Astrocyte (in vitro differentiated cells and primary cell): ENCODE data around the gene FAM53A. TPM values are rescaled to one million over a fixed set of nuclear protein-coding genes. Genes with fewer than 3 reads are reported as not detected.

Experiments
- DNase-seq: peaks from one replicate; pipeline ENCODE4 v3.0.0-alpha.2; 2010; ENCODE audit warnings: low read depth
- FAIRE-seq: peaks from 2 replicates; lab custom pipeline; 2011; peaks lifted over from hg19 to GRCh38; lab: Jason Lieb, UNC
- H2AFZ ChIP-seq: 2 replicates; pipeline ENCODE4 v1.6.0; 2012; ENCODE audit warnings: low read depth, low read length, inconsistent platforms
- H3K27ac ChIP-seq: 2 replicates; pipeline ENCODE4 v1.5.1; 2011; ENCODE audit warnings: low read depth, low read length, inconsistent platforms
- H3K27me3 ChIP-seq: 2 replicates; pipeline ENCODE4 v1.6.0; 2011; ENCODE audit warnings: low read length, inconsistent platforms; ENCODE audit not compliant: insufficient read depth
- H3K36me3 ChIP-seq: 2 replicates; pipeline ENCODE4 v1.5.1; 2011; ENCODE audit warnings: low read length, inconsistent platforms; ENCODE audit not compliant: insufficient read depth
- H3K4me1 ChIP-seq: 2 replicates; pipeline ENCODE4 v1.5.1; 2011; ENCODE audit warnings: low read length, inconsistent platforms; ENCODE audit not compliant: insufficient read depth
- H3K4me2 ChIP-seq: 2 replicates; pipeline ENCODE4 v1.6.0; 2012; ENCODE audit warnings: low read length, inconsistent platforms
- H3K4me3 ChIP-seq: 2 replicates; pipeline ENCODE4 v1.5.1; 2011; ENCODE audit warnings: low read depth, mild to moderate bottlenecking, low read length, inconsistent platforms; ENCODE audit not compliant: insufficient read depth
- H3K79me2 ChIP-seq: 2 replicates; pipeline ENCODE4 v1.6.0; 2012; ENCODE audit warnings: mild to moderate bottlenecking, low read length, inconsistent platforms; ENCODE audit not compliant: insufficient read depth
- H3K9ac ChIP-seq: 2 replicates; pipeline ENCODE4 v1.6.0; 2012; ENCODE audit warnings: mild to moderate bottlenecking, low read length, inconsistent platforms
- H3K9me3 ChIP-seq: 2 replicates; pipeline ENCODE4 v1.5.1; 2012; ENCODE audit warnings: low read depth, mild to moderate bottlenecking, low read length, inconsistent platforms; ENCODE audit not compliant: insufficient read depth
- H4K20me1 ChIP-seq: 2 replicates; pipeline ENCODE4 v1.6.0; 2012; ENCODE audit warnings: low read length, inconsistent platforms; ENCODE audit not compliant: insufficient read depth
- H3K27ac Mint-ChIP-seq: one replicate; pipeline ENCODE4 v1.8.0; 2021; ENCODE audit warnings: mild to moderate bottlenecking, mixed read lengths; ENCODE audit not compliant: unreplicated experiment
- H3K27me3 Mint-ChIP-seq: one replicate; pipeline ENCODE4 v1.8.0; 2021; ENCODE audit warnings: low read depth, mixed read lengths; ENCODE audit not compliant: unreplicated experiment
- H3K36me3 Mint-ChIP-seq: one replicate; pipeline ENCODE4 v1.8.0; 2021; ENCODE audit warnings: low read depth, mixed read lengths; ENCODE audit not compliant: unreplicated experiment
- H3K4me1 Mint-ChIP-seq: one replicate; pipeline ENCODE4 v1.8.0; 2021; ENCODE audit warnings: low read depth, mixed read lengths; ENCODE audit not compliant: unreplicated experiment
- H3K4me3 Mint-ChIP-seq: one replicate; pipeline ENCODE4 v1.8.0; 2021; ENCODE audit warnings: mild to moderate bottlenecking, moderate library complexity, mixed read lengths; ENCODE audit not compliant: unreplicated experiment
- H3K9me3 Mint-ChIP-seq: one replicate; pipeline ENCODE4 v1.8.0; 2021; ENCODE audit warnings: mild to moderate bottlenecking, mixed read lengths; ENCODE audit not compliant: unreplicated experiment
- CTCF ChIP-seq: IDR thresholded peaks from 2 replicates; pipeline ENCODE4 v1.5.1; 2011; ENCODE audit warnings: low read depth, mild to moderate bottlenecking, inconsistent platforms, low read length, moderate library complexity; ENCODE audit not compliant: insufficient read depth
- EZH2 ChIP-seq: IDR thresholded peaks from 2 replicates; pipeline ENCODE4 v1.6.1; 2012; ENCODE audit warnings: mild to moderate bottlenecking, low read length, inconsistent platforms; ENCODE audit not compliant: insufficient read depth
- total RNA-seq: library from RNA; stranded (reverse); gene quantifications from 2 replicates; pipeline ENCODE4 v1.2.1, GENCODE V29; 2021

FAM53A gene
- total RNA-seq, 1 donor from 2014 or later: 2.1 TPM

GRCh38 chr4:1656132-1656531, 28.0 kb downstream of the FAM53A start:
- H3K79me2 ChIP-seq: no peaks in the 10 kb centered on the region
- DNase-seq (no peak), FAIRE-seq (no peak)
- H3K36me3 ChIP-seq: no peaks in the 10 kb centered on the region
- peaks cover 2% of the 10 kb centered on the region for H3K36me3 Mint-ChIP-seq
- H3K4me3 ChIP-seq: no peak overlapping the region
- H4K20me1 ChIP-seq: peaks cover 12% of the 10 kb centered on the region
- TF ChIP-seq CTCF: no peak
- no peaks in the 10 kb centered on the region for H3K4me1 ChIP-seq
- no peak overlapping the region for H2AFZ ChIP-seq
- H3K9me3 ChIP-seq: peaks cover 6% of the 10 kb centered on the region
- H3K27me3 Mint-ChIP-seq: peaks cover 14% of the 10 kb centered on the region
- H3K4me3 Mint-ChIP-seq: no peak overlapping the region
- H3K27me3 ChIP-seq: no peaks in the 10 kb centered on the region
- H3K9me3 Mint-ChIP-seq: no peaks in the 10 kb centered on the region
- H3K4me1 Mint-ChIP-seq: no peaks in the 10 kb centered on the region
- no peak overlapping the region for H3K4me2 ChIP-seq
- no peak overlapping the region for H3K27ac Mint-ChIP-seq
- no peak overlapping the region for H3K9ac ChIP-seq
- H3K27ac ChIP-seq: no peak overlapping the region

GRCh38 chr4:1655676-1656075, 28.4 kb downstream of the FAM53A start:
- DNase-seq: no peak
- TF ChIP-seq CTCF (no peak), EZH2 (no peak)
- peaks cover 6% of the 10 kb centered on the region for H3K9me3 ChIP-seq
- H3K27ac ChIP-seq: no peak overlapping the region
- H3K27ac Mint-ChIP-seq: no peak overlapping the region
- no peaks in the 10 kb centered on the region for H3K4me1 Mint-ChIP-seq
- H3K9ac ChIP-seq: no peak overlapping the region
- peaks cover 14% of the 10 kb centered on the region for H3K27me3 Mint-ChIP-seq
- no peaks in the 10 kb centered on the region for H3K27me3 ChIP-seq
- H3K36me3 ChIP-seq: no peaks in the 10 kb centered on the region
- no peaks in the 10 kb centered on the region for H3K9me3 Mint-ChIP-seq
- FAIRE-seq: no peak
- no peak overlapping the region for H3K4me2 ChIP-seq
- no peak overlapping the region for H2AFZ ChIP-seq
- no peak overlapping the region for H3K4me3 ChIP-seq
- H3K4me3 Mint-ChIP-seq: no peak overlapping the region
- no peaks in the 10 kb centered on the region for H3K79me2 ChIP-seq
- no peaks in the 10 kb centered on the region for H3K4me1 ChIP-seq
- H3K36me3 Mint-ChIP-seq: peaks cover 2% of the 10 kb centered on the region
- peaks cover 12% of the 10 kb centered on the region for H4K20me1 ChIP-seq

DNA sequence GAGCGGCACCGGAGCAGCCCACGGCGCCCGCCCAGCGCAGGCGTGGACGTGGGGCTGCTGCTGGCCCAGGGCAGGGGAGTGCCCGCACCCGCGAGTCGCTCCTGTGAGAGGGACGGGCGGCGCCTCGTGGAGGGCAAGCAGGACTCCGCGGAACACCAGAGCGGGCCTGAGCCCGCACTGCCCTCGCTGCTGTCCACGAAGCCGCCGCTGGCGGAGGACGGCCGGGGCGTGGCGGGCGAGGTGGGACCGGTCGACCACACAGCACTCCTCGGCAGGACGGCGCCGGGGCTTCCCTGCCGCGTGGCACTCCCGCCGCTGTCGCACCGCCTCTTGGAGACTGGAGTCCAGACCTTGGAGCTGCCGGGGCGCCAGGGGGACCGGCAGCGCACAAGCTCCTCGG, 29.0 kb downstream of the FAM53A start:
- no peak for DNase-seq
- Mint-ChIP-seq H3K9me3 (no peaks in the 10 kb centered on the region), H3K27me3 (peaks cover 14% of the 10 kb centered on the region), H3K36me3 (peaks cover 5% of the 10 kb centered on the region), H3K27ac (no peak overlapping the region), H3K4me3 (no peak overlapping the region), H3K4me1 (no peaks in the 10 kb centered on the region)
- TF ChIP-seq CTCF: no peak
- Histone ChIP-seq H3K4me1 (no peaks in the 10 kb centered on the region), H2AFZ (no peak overlapping the region), H3K27ac (no peak overlapping the region), H3K9ac (no peak overlapping the region), H4K20me1 (peaks cover 12% of the 10 kb centered on the region), H3K9me3 (peaks cover 6% of the 10 kb centered on the region), H3K79me2 (no peaks in the 10 kb centered on the region), H3K27me3 (no peaks in the 10 kb centered on the region), H3K4me3 (no peak overlapping the region), H3K4me2 (no peak overlapping the region), H3K36me3 (no peaks in the 10 kb centered on the region)
- no peak for FAIRE-seq
